Measurements from ENCODE around the gene BAZ1A. TPM values are rescaled to one million over a fixed set of nuclear protein-coding genes. Genes with fewer than 3 reads are reported as not detected.

Gene BAZ1A
- total and polyA plus RNA-seq, 2 of the 8 experiments (the other 6 are each of a cell fraction or from before 2014, with no cell fraction given) = 8.0 to 23.1 TPM

- TF ChIP-seq ATF3 (IDR thresholded peaks at IDR 0.05; ENCODE audit: insufficient read depth, low read depth, low read length) (no peak), JUND (IDR thresholded peaks at IDR 0.05; ENCODE audit: low read length) (no peak), HDAC6 (IDR thresholded peaks at IDR 0.05; ENCODE audit: low read depth, low read length) (no peak), ATF2 (IDR thresholded peaks at IDR 0.05; ENCODE audit: low read length) (no peak), BACH1 (IDR thresholded peaks at IDR 0.05; ENCODE audit: low read length) (peak; percentile 68), USF2 (IDR thresholded peaks at IDR 0.05; ENCODE audit: low read length) (no peak), BRCA1 (IDR thresholded peaks at IDR 0.05; ENCODE audit: low read depth, low read length) (no peak), RXRA (IDR thresholded peaks at IDR 0.05; ENCODE audit: insufficient read depth, low read depth, low read length) (no peak), POLR2A (IDR thresholded peaks at IDR 0.05; ENCODE audit: control extremely low read depth in 1 of 2, low read depth in 2 of 2, low read length in 2 of 2) (peak in 1 of 2 experiments; percentile 51; a peak in 2 of 3 replicates), SIN3A (conservative IDR thresholded peaks at IDR 0.05 in 1 of 2, IDR thresholded peaks at IDR 0.05 in 1 of 2; ENCODE audit: low read depth in 1 of 2, low read length in 2 of 2) (0 out of 4 replicates have a peak, but pooled peaks of 1 of the 2 experiments have one; percentile 1), NANOG (IDR thresholded peaks at IDR 0.05; ENCODE audit: insufficient read depth, low read depth, low read length, poor library complexity, severe bottlenecking) (no peak), SP2 (IDR thresholded peaks at IDR 0.05; ENCODE audit: low read length) (no peak), RNF2 (IDR thresholded peaks at IDR 0.05; ENCODE audit: borderline replicate concordance, low read depth, low read length, missing control alignments, poor library complexity, severe bottlenecking) (no peak), CHD2 (IDR thresholded peaks at IDR 0.05; ENCODE audit: low read length) (no peak), SAP30 (IDR thresholded peaks at IDR 0.05; ENCODE audit: insufficient read depth, insufficient replicate concordance, low read length) (peak; percentile 4), CBX5 (IDR thresholded peaks at IDR 0.05; ENCODE audit: low read depth, low read length) (no peak), CEBPB (IDR thresholded peaks at IDR 0.05; ENCODE audit: low read depth, low read length) (no peak), RAD21 (IDR thresholded peaks at IDR 0.05 in 1 of 2, conservative IDR thresholded peaks at IDR 0.05 in 1 of 2; ENCODE audit: low read depth in 2 of 2, low read length in 2 of 2) (no peak), CBX8 (IDR thresholded peaks at IDR 0.05; ENCODE audit: borderline replicate concordance, low read depth, low read length) (no peak)
Measured at GRCh38 chr14:34873589-34874385, 1.4 kb downstream of the BAZ1A start (continued).
